Measurements from ENCODE around the gene APLP2.

The APLP2 gene

DNA sequence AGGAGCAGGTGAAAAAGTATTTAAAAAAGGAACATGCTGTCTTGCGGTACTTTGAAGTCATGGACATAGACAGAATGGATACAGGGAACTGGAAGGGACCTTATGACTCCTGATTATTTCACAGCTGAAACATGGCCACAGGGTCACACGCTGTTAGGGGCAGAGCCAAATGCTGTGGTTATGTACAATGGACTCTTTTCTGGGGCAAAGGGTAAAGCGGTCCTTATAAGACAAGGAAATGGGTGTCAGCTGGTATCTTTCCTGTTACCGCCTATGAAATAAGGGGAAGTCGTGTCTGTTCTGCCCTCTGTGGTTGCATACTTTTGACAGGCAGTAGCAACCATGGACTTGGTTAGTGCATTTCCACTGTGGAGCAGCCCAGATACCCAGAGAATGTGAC, 77.1 kb downstream of the APLP2 start:
- H3K4me3 ChIP-seq (ENCODE audit: low read length): no peak overlapping the region
- TF ChIP-seq ZNF274 (IDR thresholded peaks at IDR 0.05; ENCODE audit: low read depth, low read length): no peak

DNA sequence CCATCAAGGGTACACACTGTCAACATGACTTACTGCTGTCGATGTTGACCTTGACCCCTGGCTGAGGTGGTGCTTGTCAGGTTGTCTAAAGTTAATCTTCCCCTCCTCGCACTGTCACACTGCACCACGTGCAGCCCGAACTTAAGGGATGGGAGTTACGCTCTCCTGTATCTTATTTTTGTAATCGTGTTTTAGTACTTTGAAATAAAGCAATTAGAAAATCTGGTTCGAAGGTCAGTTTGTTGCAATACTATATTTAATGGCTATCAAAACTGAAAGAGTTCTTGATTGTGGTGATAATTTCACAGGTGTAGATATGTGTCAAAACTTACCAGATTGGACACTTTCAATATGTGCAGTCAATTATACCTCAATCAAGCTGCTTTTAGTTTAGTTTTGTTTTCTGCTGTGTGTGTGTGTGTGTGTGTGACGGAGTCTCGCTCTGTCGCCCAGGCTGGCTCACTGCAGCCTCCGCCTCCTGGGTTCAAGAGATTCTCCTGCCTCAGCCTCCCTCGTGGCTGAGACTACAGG, 79.2 kb downstream of the APLP2 start:
- no peak overlapping the region for H3K4me3 ChIP-seq (ENCODE audit: low read length)
- no peak for TF ChIP-seq ZNF274 (IDR thresholded peaks at IDR 0.05; ENCODE audit: low read depth, low read length)

DNA sequence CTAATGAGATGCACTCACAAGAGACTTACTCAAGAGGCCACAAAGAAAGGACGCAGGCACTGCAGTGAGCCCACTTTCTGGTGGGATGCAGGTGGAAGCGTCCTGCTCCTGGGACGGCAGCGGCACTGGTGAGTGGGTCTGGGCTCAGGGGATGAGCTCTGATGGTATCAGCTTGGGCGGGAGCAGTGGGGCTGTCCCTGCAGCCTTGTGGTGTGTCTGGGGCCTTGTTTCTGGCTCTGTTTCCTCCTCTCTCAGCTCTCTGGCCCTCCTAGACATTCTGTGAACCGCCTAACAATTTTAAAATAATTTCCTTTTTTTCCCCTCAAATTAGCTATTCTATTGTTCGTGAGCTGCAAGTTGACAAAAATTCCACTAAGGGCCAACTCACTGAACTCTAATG, 81.1 kb downstream of the APLP2 start:
- no peak for TF ChIP-seq ZNF274 (IDR thresholded peaks at IDR 0.05; ENCODE audit: low read depth, low read length)
- H3K4me3 ChIP-seq (ENCODE audit: low read length): no peak overlapping the region

DNA sequence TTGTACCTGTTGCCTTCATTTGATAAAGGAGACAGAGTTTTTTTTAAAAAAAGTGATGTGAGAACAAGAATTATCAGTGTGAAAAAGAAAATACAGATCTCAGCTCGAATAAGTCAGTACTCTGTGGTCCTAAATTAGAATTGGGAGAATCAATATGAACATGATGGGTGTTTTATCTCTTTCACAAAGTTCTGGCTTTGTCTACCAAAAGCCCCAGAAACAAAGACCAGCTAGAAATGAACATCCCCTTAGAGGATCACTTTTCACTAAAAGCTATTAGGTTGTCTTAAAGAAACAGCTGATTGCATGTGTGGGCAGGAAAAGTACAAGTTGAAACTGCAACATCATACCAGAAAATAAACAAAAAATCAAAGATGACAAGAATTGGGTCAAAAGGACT, 81.5 kb downstream of the APLP2 start:
- H3K4me3 ChIP-seq (ENCODE audit: low read length): no peak overlapping the region
- TF ChIP-seq ZNF274 (IDR thresholded peaks at IDR 0.05; ENCODE audit: low read depth, low read length): no peak

DNA sequence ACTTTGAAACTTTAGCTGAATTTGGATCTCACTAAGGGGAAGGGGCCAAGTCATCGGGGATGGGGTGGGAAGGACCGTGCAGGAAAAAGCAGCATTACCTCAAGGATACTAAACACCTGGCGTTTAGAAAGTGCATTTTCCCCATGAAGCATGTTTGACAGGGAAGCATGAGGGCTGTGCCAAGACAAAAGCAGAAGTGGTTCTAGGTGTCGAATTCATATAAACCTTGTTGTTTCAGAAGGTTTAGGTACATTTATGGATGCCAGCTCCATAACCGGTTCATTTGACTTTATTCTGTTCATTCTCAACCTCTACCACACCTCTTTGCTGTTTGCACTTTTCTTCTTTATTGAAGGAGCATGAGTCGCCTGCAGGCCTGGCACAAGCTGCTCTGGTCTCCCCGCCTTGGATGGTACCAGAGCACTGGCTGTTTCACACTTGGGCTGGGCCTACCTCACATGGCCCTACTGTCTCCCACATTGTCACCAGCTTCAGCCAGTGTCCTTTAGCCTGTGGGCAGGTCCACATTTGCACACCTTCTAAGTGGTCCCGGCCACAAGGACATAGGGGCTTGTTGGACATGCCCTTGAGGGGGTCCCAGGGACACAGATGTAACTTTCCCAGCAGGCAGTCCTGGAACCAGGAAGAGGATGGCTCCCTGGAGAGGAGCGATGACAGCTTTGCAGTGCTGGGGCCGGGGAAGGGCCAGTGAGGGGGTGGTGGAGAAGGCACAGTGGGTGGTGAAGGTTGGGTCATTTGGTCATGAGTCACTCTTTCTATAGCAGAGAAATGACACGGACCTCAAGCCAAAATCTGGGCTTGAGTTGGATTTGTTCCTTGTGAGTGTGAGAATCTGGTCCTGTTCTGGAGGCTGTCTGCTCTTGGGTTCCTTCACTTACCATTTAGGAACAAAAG, 86.7 kb downstream of the APLP2 start:
- no peak overlapping the region for H3K4me3 ChIP-seq (ENCODE audit: low read length)
- no peak for TF ChIP-seq ZNF274 (IDR thresholded peaks at IDR 0.05; ENCODE audit: low read depth, low read length)

DNA sequence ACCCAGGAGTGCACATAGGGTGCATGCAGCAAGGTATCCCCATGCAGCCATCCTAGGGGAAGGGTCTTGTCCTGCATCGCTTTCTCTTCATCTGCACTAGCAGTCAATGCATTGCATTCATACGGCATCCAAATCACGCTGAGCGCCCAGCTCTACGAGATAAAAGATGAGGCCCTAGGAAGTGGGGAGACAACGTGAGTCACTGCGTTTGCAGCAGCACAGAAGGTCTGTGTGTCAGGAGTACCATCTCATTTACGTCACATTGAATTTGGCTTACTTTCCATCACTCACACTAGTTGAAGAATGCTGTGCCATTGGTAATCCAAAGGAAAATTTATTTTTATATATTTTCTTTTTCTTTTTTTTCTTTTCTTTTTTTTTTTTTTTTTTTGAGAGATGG, 87.4 kb downstream of the APLP2 start:
- no peak for TF ChIP-seq ZNF274 (IDR thresholded peaks at IDR 0.05; ENCODE audit: low read depth, low read length)
- no peak overlapping the region for H3K4me3 ChIP-seq (ENCODE audit: low read length)

DNA sequence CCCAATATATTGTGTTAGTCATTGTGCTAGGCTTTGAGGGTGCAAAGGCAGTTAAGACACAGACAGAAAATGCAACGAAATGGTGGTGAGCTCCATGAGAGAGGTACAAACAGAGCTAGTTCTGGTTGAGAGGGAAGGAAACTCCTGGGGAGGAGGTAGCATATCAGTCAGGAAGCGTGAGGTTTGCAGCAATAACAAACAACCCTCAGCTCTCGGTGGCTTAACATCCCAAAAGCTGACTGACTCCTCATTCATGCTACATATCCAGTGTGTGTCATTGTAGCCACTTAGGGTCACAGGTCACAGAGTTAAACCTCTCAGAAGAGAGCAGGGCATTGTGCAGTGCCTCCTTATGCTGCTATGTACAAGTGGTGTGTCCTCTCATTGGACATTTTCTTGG, 88.1 kb downstream of the APLP2 start:
- H3K4me3 ChIP-seq (ENCODE audit: low read length): no peak overlapping the region
- no peak for TF ChIP-seq ZNF274 (IDR thresholded peaks at IDR 0.05; ENCODE audit: low read depth, low read length)

DNA sequence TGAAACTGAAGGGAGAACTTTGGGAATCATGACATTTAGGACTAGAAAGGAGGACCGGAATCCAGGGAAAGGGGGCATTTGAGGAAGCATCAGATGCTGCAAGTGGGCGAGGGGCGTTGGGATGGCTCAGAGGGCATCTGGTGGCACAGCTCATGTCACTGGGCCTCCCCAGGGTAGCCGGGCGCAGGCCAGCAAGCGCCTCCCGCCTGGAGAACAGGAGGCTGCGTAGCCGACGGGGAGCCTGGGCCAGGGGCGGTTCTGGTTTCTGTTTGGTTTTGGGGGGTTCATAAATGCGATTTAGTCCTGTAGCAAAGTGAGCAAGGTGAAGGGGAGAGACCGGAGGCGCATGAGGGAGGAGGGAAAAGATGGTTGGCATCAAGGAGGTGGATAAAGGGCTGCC, 89.4 kb downstream of the APLP2 start:
- H3K4me3 ChIP-seq (ENCODE audit: low read length): no peak overlapping the region

DNA sequence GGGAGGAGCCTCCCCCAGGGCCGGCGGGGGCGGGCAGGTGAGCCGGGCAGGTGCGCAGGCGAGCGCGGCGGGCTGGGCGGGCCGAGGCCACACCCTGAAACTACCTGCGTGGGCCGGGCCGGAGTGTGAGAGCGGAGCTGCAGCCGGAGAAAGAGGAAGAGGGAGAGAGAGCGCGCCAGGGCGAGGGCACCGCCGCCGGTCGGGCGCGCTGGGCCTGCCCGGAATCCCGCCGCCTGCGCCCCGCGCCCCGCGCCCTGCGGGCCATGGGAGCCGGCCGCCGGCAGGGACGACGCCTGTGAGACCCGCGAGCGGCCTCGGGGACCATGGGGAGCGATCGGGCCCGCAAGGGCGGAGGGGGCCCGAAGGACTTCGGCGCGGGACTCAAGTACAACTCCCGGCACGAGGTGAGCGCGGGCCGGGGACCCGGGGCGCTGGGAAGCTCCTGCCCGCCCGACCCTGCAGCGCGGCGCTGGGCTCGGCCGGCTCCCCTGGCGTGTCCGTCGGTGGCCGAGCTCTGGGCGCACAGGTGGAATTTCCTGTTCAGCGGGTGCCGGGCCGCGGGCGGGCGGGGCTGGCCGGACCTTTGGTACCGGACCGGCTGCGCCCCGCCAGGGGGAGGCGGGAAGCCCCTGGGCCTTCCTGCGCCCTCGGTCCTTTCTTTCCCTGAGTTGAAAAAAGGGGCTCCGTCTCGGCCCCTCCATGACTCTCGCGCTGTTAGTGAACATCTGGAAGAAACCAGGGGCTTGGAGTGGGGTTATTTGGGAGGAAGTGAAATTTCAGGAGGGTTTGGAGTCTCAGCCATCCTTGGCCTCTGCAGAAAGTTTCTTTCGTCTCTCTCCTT, 90.2 kb downstream of the APLP2 start, which contains the start of gene ST14:
Gene ST14 (plus strand): TSS at position 126 of the 841 bp plus-strand sequence. CDS start 198 bp downstream, at position 324.
- H3K4me3 ChIP-seq (ENCODE audit: low read length): no peak within 1 kb of the TSS
- no peak for TF ChIP-seq ZNF274 (IDR thresholded peaks at IDR 0.05; ENCODE audit: low read depth, low read length)

More for the DNA sequence above, 89.4 kb downstream of the APLP2 start:
- no peak for TF ChIP-seq ZNF274 (IDR thresholded peaks at IDR 0.05; ENCODE audit: low read depth, low read length)

DNA sequence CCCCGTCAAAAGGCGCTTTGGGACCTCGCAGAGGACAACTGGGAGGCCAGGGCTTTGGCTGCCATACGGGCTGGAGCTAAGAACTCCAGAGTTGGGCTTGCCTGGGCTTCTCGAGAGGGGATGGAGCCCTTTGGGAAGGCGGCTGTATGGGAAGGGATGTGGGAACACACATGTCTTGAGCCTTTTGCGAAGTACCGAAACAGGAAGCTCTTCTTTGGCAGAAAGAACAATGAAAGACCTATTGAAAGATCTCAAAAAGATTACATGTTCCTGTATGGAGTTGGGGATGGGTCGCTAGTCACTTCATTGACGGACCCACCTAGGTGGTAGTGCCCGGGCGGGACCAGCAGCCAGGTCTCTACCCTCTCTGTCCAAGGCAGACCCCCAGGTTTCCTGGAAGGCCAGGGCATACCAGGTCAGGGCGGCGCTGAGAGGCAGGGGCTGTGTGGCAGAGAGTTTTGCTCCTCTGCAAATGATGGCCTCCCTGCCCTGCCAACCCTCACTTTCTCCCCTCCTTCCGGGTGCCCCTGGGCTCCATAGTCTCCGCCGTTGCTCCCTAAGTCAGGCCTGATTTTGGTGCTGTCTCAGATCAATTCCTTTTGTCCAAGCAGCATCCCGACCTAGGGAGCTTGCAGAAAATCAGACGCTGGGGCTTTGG, 90.9 kb downstream of the APLP2 start:
- TF ChIP-seq ZNF274 (IDR thresholded peaks at IDR 0.05; ENCODE audit: low read depth, low read length): no peak
- H3K4me3 ChIP-seq (ENCODE audit: low read length): no peak overlapping the region

DNA sequence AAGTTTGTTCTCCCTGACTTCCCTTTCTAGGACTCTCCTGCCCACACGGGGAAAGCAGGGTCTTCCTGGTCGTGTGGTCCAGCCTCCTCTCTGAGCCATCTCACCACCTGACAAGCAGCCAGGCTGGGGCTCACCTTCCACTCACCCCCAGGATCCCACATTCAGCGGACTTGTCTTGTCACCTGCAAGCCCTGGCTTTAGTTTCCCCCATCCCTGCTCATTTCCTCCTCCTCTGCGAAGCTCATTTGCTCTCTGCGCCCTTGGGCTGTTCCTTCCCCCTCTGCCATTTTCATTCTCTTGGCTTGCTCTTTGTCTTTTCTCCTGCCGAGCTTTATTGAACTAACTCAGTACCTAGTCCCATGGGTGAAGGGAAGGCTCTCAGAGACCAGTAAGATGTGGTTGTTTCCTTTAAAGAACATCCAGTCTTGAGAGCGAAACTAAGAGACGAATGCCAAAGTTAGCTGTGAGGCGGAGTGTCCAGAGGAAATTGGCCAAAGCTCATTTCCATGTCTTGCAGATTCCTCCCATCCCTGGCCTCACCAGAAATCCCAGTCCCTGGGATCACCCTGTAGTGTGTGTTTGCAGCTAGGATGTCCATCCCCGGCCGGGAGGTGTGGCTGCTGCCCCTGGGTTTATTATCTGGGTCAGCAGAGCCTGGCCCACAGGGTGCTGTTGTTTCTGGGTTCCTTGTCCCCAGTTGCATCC, 91.9 kb downstream of the APLP2 start:
- no peak overlapping the region for H3K4me3 ChIP-seq (ENCODE audit: low read length)
- no peak for TF ChIP-seq ZNF274 (IDR thresholded peaks at IDR 0.05; ENCODE audit: low read depth, low read length)

DNA sequence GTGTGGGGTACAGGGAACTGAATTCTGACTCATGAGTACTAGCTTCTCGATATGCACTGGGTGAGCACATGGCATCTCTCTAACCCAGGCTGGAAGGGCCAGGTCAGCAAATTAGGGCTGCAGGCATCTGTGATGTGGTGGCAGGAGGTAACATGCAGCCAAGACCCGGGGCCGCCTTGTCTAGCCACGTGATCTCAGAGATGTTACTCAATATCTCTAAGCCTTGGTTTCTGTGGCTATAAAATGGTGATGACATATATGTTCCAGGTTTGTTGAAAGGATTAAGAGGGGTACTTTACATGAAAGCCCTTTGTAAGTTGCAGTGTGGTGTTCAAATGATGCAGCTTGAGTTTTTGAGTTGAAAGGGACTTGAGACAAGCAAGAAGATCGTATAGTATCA, 93.0 kb downstream of the APLP2 start:
- no peak overlapping the region for H3K4me3 ChIP-seq (ENCODE audit: low read length)
- TF ChIP-seq ZNF274 (IDR thresholded peaks at IDR 0.05; ENCODE audit: low read depth, low read length): no peak
